ENCODE results near the gene RPL21. TPM values are rescaled to one million over a fixed set of nuclear protein-coding genes. Genes with fewer than 3 reads are reported as not detected.

RPL21 gene
- total RNA-seq, 1 donor from 2014 or later: 1,031 TPM

GRCh38 chr13:27258637-27259386, 7.5 kb downstream of the RPL21 start:
- no peak for DNase-seq

GRCh38 chr13:27259831-27260230, 8.5 kb downstream of the RPL21 start:
- no peak for DNase-seq

DNA sequence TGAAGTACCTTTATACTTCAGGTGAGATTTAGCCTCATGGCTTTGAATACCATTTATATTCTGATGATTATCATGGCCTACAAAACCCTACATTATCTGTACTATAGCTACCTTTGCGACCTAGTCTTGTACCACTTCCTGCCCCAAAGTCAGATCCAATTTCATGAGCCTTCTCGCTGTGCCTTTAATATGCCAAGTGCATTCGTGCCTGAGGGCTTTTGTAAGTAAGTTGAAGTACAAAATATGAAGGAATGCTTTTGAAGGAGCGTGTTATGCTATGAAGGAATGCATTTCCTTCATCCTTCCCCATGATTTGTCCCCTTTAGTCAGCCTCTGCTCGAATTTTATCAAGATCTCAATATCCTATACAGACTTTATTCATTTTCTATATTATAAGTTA, 10.0 kb downstream of the RPL21 start:
- no peak for DNase-seq

DNA sequence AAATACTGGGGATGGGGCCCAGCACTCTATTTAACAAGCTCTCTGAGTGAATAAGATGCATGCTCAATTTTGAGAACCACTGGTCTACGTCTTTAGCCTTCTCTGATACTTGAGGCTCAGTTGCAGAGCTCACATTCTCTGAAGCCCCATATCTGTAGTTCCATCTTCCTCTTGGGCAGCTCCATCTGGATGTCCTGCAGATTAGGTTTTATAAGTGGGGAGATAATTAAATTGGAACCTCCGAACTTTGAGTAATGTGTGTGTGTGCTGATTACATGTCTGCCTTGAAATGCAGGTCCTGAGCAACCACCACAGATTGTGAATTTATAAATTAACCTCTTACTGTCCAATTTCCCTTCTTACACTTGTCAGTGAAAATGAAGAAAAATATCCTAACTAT, 12.1 kb downstream of the RPL21 start:
- DNase-seq: no peak

- peak; percentile 18 for DNase-seq
Observed at GRCh38 chr13:27264181-27264580, 12.8 kb downstream of the RPL21 start.

DNA sequence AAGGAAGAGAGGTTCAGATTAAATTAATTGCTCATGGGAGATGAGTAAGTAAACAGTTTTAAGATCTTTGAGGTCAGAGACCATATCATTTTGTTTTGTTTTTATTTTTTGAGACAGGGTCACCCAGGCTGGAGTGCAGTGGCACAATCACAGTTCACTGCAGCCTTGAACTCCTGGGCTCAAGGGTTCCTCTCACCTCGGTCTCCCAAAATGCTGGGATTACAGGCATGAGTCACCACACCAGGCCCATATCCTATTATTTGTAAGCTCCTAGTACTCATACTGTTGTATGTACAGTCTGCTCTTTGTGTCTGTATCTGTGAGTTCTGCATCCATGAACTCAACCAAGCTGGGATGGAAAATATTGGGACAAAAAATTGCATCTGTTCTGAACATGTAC, 13.3 kb downstream of the RPL21 start:
- no peak for DNase-seq

- DNase-seq: no peak
Observed at GRCh38 chr13:27266917-27267316, 15.6 kb downstream of the RPL21 start.

DNA sequence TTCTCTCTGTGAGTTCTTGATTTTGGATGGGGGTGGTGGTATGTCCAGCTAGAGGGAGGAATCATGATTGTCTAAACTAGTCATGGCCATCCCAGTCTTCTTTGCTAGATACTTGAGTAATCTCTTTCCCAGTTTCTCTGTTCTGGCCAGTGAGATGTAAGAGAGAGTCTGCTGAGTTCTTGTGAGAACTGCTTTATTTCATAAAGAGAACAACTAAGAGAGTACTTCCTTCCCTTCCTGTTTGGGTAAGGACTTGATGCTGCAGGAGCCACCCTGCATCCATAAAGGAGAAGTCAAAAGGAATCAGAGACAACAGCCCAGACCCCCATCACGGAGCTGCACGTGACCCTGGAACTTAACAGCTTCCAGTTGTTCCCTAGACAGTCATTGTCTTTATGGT, 16.2 kb downstream of the RPL21 start:
- no peak for DNase-seq

DNA sequence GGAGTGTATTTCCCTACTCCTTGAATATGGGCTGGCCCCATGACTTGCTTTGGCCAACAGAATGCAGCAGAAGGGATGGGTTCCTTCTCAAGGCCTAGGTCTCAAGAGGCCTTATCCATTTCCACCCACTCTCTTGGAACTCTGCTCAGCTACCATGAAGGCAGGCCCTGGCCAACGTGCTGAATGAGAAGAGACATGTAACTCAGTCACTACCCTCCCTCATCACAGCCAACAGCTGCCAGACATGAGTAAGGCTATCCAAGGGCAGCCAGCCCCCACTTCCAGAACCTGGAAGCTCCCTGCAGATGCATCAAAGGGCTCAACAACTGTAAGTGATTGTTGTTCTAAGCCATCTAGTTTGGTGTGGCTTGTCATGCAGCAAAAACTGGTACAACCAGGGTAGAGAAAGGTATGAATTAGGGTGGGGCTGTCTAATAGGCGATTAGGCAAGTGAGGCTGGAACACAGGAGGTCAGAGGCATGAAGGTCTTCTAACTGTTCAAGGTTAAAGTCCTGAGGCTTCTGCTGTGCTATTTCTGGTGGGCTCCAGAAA, 17.8 kb downstream of the RPL21 start:
- DNase-seq: no peak

GRCh38 chr13:27270594-27271520, 19.5 kb downstream of the RPL21 start, which contains the start of gene RASL11A:
TSS of gene RASL11A (plus strand) at chr13:27270830. CDS start at chr13:27270945, 115 bp downstream.
- peak; percentile 75 for DNase-seq

DNA sequence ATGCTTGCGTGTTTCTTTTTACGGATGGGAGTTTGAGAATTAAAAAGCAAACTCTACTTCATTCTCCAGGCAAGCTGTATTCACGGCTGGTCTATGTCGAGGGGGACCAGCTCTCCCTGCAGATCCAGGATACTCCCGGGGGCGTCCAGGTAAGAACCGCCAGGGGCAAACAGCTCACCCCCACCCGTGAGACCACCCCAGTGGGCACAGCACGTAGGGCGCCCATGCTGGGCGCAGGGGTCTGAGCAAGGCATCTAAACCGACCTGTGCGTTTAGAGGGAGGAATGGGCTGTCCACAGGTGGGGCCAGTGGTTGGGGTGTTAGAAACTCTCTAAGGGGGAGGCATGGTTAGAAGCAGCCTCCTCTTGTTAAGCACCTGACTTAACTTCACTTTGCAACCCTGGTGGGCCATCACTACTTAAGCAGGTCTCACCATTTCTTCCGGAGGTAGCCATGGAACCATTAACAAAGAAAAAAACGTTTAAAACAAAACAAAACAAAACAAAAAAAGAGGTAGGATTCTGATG, 20.3 kb downstream of the RPL21 start:
- DNase-seq: no peak

- no peak for DNase-seq
Observed at GRCh38 chr13:27273658-27274425, 22.5 kb downstream of the RPL21 start.

DNA sequence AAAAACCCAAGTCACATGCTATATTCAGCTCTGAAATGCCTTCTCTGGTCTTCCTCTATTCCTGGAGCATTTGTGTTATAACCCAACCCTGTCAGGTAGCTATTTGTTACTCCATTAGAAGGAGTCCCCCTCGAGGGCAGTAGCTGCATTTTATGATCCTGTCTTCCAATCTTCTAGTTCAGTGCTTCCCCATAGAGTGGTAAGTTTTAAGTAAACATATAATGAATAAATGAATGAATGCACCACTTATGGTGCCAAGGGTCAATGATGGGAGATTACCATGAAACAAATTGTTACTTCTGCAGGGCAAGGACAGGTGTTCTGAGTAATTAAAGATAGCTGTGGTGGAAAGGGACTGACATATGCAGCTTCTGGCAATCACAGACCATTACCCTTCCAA, 23.3 kb downstream of the RPL21 start:
- DNase-seq: no peak

GRCh38 chr13:27276188-27276587, 24.8 kb downstream of the RPL21 start:
- no peak for DNase-seq

GRCh38 chr13:27279506-27279905, 28.1 kb downstream of the RPL21 start:
- no peak for DNase-seq

DNA sequence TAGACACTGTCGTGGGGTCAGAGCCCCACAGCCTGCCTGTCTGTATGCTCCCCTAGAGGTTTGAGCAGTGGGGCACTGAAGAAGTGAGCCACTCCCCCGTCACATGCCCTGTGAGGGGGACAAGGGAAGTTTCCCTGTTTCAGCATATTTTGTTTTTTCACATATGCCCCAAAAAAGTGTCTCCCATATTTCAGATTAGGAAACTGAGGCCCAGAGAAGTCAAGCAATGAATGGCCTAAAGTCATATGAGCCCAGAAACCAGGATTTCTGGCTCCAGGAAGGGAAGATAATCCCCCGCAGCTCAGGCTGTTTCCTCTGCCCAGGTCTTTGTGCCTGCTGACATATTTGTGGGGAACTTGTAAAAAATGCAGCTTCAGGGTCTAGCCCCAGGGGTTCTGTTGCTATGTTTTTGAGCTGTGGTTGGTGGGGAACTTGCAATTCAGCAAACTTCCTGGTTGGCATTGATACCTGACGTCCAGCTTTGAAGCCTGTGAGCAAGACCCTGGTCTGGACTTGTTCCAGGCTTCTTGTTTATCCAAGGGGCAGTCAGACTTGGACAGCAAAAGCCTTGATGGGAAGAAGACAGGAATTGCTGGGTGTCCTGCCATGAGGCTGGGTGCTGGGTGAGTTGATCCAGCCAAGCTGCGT, 28.8 kb downstream of the RPL21 start:
- no peak for DNase-seq

DNA sequence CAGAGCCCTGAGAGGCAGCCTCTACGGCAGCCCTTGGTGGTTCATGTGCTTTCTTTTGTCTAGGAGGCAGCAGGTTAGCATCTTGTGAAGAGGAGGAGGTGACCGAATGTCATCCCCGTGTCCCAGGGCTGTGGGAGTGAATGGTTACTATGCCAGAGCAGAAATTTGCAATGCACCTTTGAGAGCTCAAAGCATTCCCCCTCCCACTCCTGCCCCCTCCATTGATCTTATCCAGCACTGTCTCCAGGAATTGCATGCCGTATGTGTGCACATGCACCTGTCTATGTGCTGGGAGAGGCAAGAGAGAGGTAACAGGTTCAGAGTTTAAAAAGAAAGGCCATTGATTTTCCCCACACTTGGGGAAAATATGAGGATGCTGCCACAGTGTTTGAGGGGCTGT, 29.5 kb downstream of the RPL21 start:
- no peak for DNase-seq

GRCh38 chr13:27281420-27281819, 30.1 kb downstream of the RPL21 start:
- no peak for DNase-seq

GRCh38 chr13:27283906-27284493, 32.6 kb downstream of the RPL21 start:
- DNase-seq: no peak

DNA sequence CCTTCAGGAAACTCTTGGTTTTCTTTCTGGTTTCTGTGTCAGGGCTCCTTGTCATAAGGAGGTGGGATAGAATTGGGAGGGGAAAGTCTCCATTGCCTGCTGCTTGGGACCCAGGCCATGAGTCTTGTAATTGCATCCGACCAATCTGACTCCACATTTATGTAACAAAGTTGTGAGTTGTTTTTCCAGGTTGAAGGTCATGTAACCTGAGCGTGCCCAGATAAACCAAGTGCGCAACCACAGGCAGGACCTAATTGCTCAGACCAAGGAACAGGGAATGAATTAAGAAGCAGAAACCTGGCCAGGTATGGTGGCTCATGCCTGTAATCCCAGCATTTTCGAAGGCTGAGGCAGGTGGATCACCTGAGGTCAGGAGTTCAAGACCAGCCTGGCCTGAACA, 37.0 kb downstream of the RPL21 start:
- no peak for DNase-seq

- no peak for DNase-seq
Observed at GRCh38 chr13:27289011-27289665, 37.8 kb downstream of the RPL21 start.

Measured in occipital lobe (tissue), 2 donors.